ENCODE data around the gene PDK4. TPM values are rescaled to one million over a fixed set of nuclear protein-coding genes. Genes with fewer than 3 reads are reported as not detected.

The PDK4 gene
- total RNA-seq, 2 experiments from 2014 or later = not detected

DNA sequence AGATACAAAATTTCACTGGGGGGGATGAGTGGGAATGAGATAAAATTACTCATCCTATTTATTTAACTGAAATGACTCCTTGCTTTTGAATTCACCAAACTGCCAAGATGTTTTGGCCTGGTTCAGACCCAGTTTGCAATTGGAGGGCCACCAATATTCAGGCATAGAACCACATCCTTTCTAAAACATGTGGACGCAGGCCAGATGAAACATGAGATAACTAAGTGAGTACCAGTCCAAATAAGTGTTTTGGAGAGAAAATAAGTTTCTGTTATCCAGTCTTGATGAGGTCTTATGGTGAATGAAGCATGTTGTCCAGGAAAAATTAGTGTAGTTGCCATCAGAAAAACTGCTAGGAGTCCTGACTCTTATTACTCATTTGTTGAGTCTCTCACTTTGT lies 36.3 kb upstream of the PDK4 start:
- H3K4me3 Mint-ChIP-seq = no peak overlapping the region
- no peaks in the 10 kb centered on the region for H3K27me3 ChIP-seq (ENCODE audit: control insufficient read depth in 1 of 2, insufficient read depth in 2 of 2, low read length in 2 of 2)
- ATAC-seq (ENCODE audit: poor library complexity) = no peak
- no peaks in the 10 kb centered on the region for H3K4me1 ChIP-seq (ENCODE audit: insufficient read depth, low read length)
- CTCF ChIA-PET = no interaction called here
- H3K36me3 ChIP-seq (ENCODE audit: insufficient read depth, low read length) = no peaks in the 10 kb centered on the region
- H3K27ac ChIP-seq (ENCODE audit: low read depth in 1 of 2, low read length in 2 of 2) = no peak overlapping the region
- no peak for DNase-seq
- no peaks in the 10 kb centered on the region for H3K36me3 Mint-ChIP-seq (ENCODE audit: low read depth)
- H3K27me3 Mint-ChIP-seq = no peaks in the 10 kb centered on the region
- H3K27ac Mint-ChIP-seq = no peak overlapping the region
- H3K4me1 Mint-ChIP-seq (ENCODE audit: low read depth) = no peaks in the 10 kb centered on the region
- no peak overlapping the region for H3K4me3 ChIP-seq (ENCODE audit: low read length)
- no peaks in the 10 kb centered on the region for H3K9me3 ChIP-seq (ENCODE audit: control insufficient read depth in 1 of 2, insufficient read depth in 1 of 2, low read length in 2 of 2)
- intact Hi-C loops (cut with DNase I, micrococcal nuclease) = no loop called here
- POLR2A ChIA-PET = no interaction called here
- H3K9me3 Mint-ChIP-seq = no peaks in the 10 kb centered on the region
- TF ChIP-seq, protein P1, sequence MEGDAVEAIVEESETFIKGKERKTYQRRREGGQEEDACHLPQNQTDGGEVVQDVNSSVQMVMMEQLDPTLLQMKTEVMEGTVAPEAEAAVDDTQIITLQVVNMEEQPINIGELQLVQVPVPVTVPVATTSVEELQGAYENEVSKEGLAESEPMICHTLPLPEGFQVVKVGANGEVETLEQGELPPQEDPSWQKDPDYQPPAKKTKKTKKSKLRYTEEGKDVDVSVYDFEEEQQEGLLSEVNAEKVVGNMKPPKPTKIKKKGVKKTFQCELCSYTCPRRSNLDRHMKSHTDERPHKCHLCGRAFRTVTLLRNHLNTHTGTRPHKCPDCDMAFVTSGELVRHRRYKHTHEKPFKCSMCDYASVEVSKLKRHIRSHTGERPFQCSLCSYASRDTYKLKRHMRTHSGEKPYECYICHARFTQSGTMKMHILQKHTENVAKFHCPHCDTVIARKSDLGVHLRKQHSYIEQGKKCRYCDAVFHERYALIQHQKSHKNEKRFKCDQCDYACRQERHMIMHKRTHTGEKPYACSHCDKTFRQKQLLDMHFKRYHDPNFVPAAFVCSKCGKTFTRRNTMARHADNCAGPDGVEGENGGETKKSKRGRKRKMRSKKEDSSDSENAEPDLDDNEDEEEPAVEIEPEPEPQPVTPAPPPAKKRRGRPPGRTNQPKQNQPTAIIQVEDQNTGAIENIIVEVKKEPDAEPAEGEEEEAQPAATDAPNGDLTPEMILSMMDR (IDR thresholded peaks at IDR 0.05) = no peak

- Histone ChIP-seq H3K36me3 (ENCODE audit: insufficient read depth, low read length) (no peaks in the 10 kb centered on the region), H3K4me1 (ENCODE audit: insufficient read depth, low read length) (no peaks in the 10 kb centered on the region), H3K27ac (ENCODE audit: low read depth in 1 of 2, low read length in 2 of 2) (no peak overlapping the region), H3K27me3 (ENCODE audit: control insufficient read depth in 1 of 2, insufficient read depth in 2 of 2, low read length in 2 of 2) (no peaks in the 10 kb centered on the region), H3K4me3 (ENCODE audit: low read length) (no peak overlapping the region), H3K9me3 (ENCODE audit: control insufficient read depth in 1 of 2, insufficient read depth in 1 of 2, low read length in 2 of 2) (no peaks in the 10 kb centered on the region)
- TF ChIP-seq, protein P1 (IDR thresholded peaks at IDR 0.05) = no peak
- Mint-ChIP-seq H3K27me3 (no peaks in the 10 kb centered on the region), H3K4me3 (no peak overlapping the region), H3K36me3 (ENCODE audit: low read depth) (no peaks in the 10 kb centered on the region), H3K27ac (no peak overlapping the region), H3K9me3 (no peaks in the 10 kb centered on the region), H3K4me1 (ENCODE audit: low read depth) (no peaks in the 10 kb centered on the region)
- POLR2A ChIA-PET = no interaction called here
- intact Hi-C loops (cut with DNase I, micrococcal nuclease) = no loop called here
- CTCF ChIA-PET = no interaction called here
- peak in 1 of 14 experiments; percentile 6 for DNase-seq
- no peak for ATAC-seq (ENCODE audit: poor library complexity)
Observed at GRCh38 chr7:95631527-95631926, 35.2 kb upstream of the PDK4 start.

DNA sequence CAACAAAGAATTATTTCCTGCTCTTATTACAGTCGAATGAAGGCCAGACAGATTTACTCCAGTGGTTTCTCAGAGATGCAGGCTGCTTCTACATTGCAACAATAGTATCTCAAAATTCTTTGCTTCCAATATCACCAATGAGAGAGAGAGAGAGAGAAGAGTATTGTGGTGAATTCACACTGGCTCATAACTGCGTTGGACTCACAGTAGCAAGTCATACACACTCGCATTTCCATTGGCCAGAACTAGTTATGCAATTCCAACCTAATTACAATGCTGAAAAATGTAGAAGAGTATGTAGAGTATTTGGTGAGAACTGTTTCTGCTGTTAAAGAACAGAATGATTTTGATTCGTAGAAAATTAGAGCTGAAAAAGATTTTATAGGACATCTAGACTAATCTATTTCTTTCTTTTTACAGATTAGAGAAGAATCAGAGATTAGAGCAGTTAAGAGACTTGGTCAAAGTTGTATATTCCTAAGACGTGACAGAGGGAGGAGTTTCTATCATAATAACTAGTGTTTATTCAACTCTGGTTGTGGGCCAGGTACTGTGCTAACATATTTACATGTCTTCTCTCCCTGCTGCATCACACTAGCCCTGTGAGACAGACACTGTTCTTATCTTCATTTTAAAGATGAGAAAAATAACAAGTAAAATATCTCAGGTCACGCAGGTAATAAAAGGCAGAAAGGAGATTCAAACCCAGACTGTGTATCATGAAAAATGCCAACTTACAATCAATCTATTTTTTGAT lies 34.6 kb upstream of the PDK4 start:
- CTCF ChIA-PET = no interaction called here

More for the DNA sequence above, 34.6 kb upstream of the PDK4 start:
- DNase-seq (no peak), ATAC-seq (ENCODE audit: poor library complexity) (no peak)
- Histone ChIP-seq H3K4me1 (ENCODE audit: insufficient read depth, low read length) (no peaks in the 10 kb centered on the region), H3K4me3 (ENCODE audit: low read length) (no peak overlapping the region), H3K27ac (ENCODE audit: low read depth in 1 of 2, low read length in 2 of 2) (no peak overlapping the region), H3K27me3 (ENCODE audit: control insufficient read depth in 1 of 2, insufficient read depth in 2 of 2, low read length in 2 of 2) (no peaks in the 10 kb centered on the region), H3K36me3 (ENCODE audit: insufficient read depth, low read length) (no peaks in the 10 kb centered on the region), H3K9me3 (ENCODE audit: control insufficient read depth in 1 of 2, insufficient read depth in 1 of 2, low read length in 2 of 2) (no peaks in the 10 kb centered on the region)
- POLR2A ChIA-PET = no interaction called here
- intact Hi-C loops (cut with DNase I, micrococcal nuclease) = no loop called here
- H3K27me3 Mint-ChIP-seq = no peaks in the 10 kb centered on the region
- TF ChIP-seq, protein P1 (IDR thresholded peaks at IDR 0.05) = no peak
- H3K36me3 Mint-ChIP-seq (ENCODE audit: low read depth) = no peaks in the 10 kb centered on the region
- no peak overlapping the region for H3K27ac Mint-ChIP-seq
- no peaks in the 10 kb centered on the region for H3K4me1 Mint-ChIP-seq (ENCODE audit: low read depth)
- no peaks in the 10 kb centered on the region for H3K9me3 Mint-ChIP-seq
- no peak overlapping the region for H3K4me3 Mint-ChIP-seq
